GM18507 (cell line): ENCODE results near the gene HLCS.

ENCODE experiments used
- DNase-seq: peaks from one replicate; pipeline ENCODE4 v3.0.0; 2011; ENCODE audit warnings: low read depth; ENCODE audit not compliant: insufficient read length; ENCODE audit errors: extremely low spot score
- FAIRE-seq: peaks from 2 replicates; lab custom pipeline; 2011; peaks lifted over from hg19 to GRCh38; lab: Jason Lieb, UNC

The HLCS gene

GRCh38 chr21:36892201-36892600 lies 74.3 kb downstream of the HLCS start:
- DNase-seq, result no peak
- no peak for FAIRE-seq

DNA sequence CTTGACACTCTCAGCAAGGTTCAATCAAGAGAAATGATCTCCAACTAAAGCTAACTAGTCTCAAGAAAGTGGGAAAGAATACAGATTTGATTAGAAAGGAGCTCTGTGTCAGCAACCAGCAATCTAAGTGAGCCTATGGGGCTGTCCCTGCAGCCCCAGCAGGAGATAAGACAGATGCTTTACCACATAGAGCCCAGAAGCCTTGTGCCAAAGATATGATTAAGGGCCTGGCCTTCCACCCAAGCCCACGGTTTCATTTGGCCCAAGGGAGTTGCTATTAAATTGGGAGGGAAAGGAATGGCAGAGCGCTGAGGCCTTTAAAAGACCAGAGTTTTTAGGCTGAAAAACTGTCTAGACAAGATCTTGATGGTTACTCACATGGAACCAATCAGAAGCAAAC lies 74.8 kb downstream of the HLCS start:
- no peak for DNase-seq
- FAIRE-seq, result no peak

- no peak for FAIRE-seq
- DNase-seq, result no peak
Observed at GRCh38 chr21:36891121-36891520, 75.3 kb downstream of the HLCS start.

- FAIRE-seq, result no peak
- DNase-seq, result no peak
Observed at GRCh38 chr21:36890086-36890485, 76.4 kb downstream of the HLCS start.

DNA sequence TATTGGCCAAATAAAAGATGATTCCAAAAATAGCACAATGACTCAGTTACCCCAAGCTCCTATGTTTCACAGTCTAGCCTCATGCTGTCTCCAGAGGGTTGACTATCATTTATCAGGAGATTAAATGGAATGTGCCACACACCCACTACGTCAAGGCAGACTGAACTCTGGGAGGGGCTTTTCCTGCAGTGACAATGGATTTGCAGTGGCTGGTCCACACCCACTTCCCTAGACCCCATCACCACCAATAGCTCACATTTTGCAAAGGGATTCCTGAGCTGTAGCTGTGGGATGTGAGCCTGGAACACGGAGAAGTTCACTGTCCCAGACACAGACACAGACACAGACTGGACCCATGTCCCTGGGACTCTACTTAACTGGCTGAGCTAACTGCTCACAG lies 77.1 kb downstream of the HLCS start:
- DNase-seq (no peak), FAIRE-seq (no peak)

DNA sequence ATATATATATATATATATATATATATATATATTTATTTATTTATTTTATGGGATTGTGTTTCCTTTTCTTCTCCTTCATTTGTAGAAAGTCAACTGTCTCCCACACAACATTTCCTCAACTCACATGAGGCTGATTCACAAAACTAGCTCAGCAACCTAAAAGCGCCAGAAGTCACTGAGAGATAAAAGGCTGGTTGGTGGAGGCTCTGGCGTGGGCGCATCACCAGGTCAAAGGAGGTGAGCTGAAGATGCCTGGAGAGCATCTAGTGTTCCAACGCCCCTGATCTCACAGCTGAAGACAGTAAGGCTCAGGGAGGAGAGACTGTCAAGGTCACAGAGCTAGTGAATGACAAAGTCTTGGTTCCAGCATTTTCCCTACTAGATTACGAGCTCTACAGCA lies 78.0 kb downstream of the HLCS start:
- DNase-seq (no peak), FAIRE-seq (no peak)

- FAIRE-seq (no peak), DNase-seq (no peak)
Observed at GRCh38 chr21:36887963-36888362, 78.5 kb downstream of the HLCS start.

GRCh38 chr21:36883532-36884486 lies 82.7 kb downstream of the HLCS start:
- no peak for FAIRE-seq
- DNase-seq, result no peak

GRCh38 chr21:36882776-36883175 lies 83.7 kb downstream of the HLCS start:
- no peak for DNase-seq

GRCh38 chr21:36881228-36881627 lies 85.2 kb downstream of the HLCS start:
- FAIRE-seq (no peak), DNase-seq (no peak)

More at GRCh38 chr21:36882776-36883175, 83.7 kb downstream of the HLCS start:
- no peak for FAIRE-seq

GRCh38 chr21:36879827-36880226 lies 86.6 kb downstream of the HLCS start:
- DNase-seq (no peak), FAIRE-seq (no peak)

DNA sequence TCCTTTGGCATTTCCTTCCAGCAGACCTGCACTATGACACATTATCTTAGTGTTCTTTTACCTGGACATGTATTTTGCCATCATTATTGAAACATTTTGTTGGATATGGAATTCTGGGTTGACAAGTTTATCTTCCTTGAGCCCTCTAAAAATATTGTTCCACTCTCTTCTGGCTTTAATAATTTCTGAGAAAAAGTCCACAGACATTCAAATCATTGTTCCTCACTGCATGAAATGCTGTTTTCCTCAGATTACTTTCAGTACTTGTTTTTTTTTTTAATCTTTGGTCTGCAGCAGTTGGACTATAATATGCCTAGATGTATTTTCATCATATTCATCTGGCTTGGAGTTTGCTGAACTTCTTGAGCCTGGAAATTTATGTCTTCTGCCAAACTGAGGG lies 88.7 kb downstream of the HLCS start:
- no peak for DNase-seq
- FAIRE-seq, result peak; percentile 5

DNA sequence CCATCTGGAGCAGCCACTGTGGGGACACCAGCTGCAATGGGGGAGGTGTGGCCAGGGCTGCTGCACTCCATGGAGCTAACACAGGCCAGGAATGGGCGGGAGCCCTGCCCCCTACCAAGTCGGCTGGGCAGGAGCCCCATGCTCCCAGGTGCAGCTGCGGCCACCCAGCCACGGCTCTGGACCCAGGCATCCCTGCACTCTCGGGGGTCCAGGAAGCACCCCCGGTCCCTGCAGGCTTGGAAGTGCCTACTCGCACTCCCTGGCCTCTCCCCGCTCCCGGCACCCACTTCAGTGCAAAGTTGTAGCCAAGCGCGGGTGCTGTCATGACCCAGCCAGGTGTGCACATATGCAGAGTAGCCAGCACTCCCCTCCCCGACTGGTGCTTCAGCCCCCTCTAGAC lies 91.8 kb downstream of the HLCS start:
- no peak for DNase-seq
- FAIRE-seq, result no peak

DNA sequence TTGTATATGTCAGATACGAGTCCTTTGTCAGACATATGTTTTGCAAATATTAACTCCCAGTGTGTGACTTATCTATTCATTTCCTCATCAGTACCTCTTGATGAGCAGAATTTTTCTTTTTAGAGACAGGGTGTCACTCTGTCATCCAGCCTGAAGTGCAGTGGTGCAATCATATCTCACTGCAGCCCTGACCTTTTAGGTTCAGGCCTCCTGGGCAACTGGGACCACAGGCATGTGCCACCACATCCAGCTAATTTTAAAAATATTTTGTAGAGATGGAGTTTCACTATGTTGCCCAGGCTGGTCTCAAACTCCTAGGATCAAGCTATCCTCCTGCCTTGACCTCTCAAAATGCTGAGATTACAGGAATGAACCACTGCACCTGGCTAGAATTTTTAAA lies 93.0 kb downstream of the HLCS start:
- DNase-seq, result no peak
- no peak for FAIRE-seq

- no peak for FAIRE-seq
Observed at GRCh38 chr21:36867291-36867905, 99.1 kb downstream of the HLCS start.

GRCh38 chr21:36866419-36866818 lies 100.0 kb downstream of the HLCS start:
- DNase-seq, result no peak
- no peak for FAIRE-seq

More at GRCh38 chr21:36867291-36867905, 99.1 kb downstream of the HLCS start:
- DNase-seq, result no peak

- DNase-seq, result no peak
- no peak for FAIRE-seq
Observed at GRCh38 chr21:36864974-36865373, 101.5 kb downstream of the HLCS start.

DNA sequence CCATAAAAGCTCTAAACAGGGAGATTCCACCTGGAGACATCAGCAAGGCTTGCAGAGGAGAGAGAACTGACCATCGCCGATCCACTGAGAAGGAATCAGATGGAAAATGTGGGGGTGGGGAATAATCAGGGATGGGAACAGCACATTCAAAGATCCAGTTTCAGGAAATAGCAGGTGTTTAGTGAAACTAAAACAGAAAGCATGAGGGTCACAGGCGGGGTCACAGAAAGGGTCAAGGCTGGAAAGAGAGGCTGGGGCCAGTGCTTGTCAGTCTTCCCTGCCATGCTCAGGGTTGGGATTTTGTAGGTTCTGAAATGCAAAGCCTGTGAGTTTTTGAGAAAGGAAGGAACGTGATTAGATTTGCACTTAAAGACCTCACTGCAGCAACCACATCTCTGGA lies 103.2 kb downstream of the HLCS start:
- no peak for DNase-seq
- no peak for FAIRE-seq

DNA sequence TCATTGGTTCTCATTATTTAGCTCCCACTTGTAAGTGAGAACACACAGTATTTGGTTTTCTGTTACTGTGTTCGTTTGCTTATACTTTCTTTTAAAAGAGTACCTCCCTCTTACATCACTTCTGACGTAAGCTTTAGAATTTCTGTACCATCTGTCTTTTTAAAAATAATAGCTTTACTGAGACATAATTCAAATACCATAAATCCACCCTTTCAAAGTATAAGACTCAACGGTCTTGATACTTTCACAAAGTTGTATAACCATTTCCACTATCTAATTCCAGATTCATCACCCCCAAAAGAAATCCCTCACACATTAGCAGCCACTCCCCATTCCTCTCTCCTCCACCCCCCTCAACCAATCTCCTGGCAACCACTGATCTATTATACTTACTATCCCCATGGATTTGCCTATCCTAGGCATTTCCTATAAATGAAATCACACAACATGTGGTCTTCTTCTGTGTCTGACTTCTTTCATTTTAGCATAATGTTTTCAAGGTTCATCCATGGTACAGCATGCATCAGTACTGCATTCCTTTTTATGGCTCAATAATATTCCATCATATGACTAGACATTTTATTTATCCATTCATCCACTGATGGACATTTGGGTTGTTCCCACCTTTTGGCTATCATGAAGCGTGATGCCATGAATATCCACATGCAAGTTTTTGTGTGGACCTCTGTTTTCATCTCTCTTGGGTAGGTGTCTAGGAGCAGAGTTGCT lies 104.7 kb downstream of the HLCS start:
- no peak for FAIRE-seq

More for the DNA sequence above, 104.7 kb downstream of the HLCS start:
- no peak for DNase-seq
